SW480 (cell line): ENCODE data around the gene CACNA2D1.
"Not testable (repeated sequence)": the region's sequence is repeated elsewhere in the genome, so short reads cannot be mapped to it uniquely, and the experiment has no call there.

Source experiments
- DNase-seq: peaks from one replicate; pipeline ENCODE4 v3.0.0-alpha.2; 2016; ENCODE audit warnings: low spot score

The CACNA2D1 gene

GRCh38 chr7:82166260-82167015, 277.1 kb downstream of the CACNA2D1 start:
- DNase-seq = no peak

GRCh38 chr7:82164813-82165212, 278.8 kb downstream of the CACNA2D1 start:
- peak; percentile 17 for DNase-seq

- no peak for DNase-seq
Measured at GRCh38 chr7:82164410-82164809, 279.2 kb downstream of the CACNA2D1 start.

DNA sequence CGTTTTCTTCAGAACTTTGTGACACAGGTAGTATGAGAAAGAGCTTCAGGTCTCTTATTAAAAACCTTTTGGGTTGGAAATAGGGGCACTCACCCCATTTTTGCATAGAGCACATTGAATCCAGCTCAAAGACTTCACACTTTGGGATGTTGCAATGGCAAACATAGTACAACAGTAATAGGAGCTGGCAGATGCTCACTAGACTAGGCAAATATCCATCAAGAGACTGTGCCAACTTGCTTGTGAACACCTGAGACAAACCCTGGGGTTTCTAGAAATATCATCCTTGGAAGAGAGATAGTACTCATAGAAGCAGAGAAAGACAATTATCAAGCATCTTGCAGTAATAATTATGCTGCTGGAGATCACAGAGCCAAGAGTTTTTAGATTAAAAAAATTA, 280.0 kb downstream of the CACNA2D1 start:
- no peak for DNase-seq

DNA sequence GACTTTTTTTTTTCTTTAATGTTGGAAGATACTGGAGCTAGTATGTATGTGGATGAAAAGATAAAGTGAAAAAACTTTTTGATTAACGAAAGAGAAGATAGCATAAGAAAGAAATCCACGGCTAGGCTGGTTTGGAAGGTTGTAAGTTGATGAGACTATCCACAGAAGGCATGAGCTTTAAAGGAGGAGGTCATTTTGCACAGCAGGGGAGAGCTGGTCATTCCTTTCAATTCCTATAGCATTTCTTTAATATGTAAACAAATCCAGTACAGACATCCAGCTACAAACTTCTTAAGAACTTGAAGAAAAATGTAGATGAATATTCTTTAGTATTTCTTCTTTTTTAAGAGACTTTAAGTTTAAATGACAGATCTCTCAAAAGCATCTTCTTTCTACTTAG, 281.3 kb downstream of the CACNA2D1 start:
- no peak for DNase-seq

GRCh38 chr7:82158327-82158726, 285.2 kb downstream of the CACNA2D1 start:
- no peak for DNase-seq

- DNase-seq = no peak
Measured at GRCh38 chr7:82156893-82157292, 286.7 kb downstream of the CACNA2D1 start.

GRCh38 chr7:82156168-82156567, 287.4 kb downstream of the CACNA2D1 start:
- no peak for DNase-seq

GRCh38 chr7:82154728-82155127, 288.8 kb downstream of the CACNA2D1 start:
- DNase-seq = no peak

- DNase-seq = no peak
Measured at GRCh38 chr7:82153776-82154175, 289.8 kb downstream of the CACNA2D1 start.

DNA sequence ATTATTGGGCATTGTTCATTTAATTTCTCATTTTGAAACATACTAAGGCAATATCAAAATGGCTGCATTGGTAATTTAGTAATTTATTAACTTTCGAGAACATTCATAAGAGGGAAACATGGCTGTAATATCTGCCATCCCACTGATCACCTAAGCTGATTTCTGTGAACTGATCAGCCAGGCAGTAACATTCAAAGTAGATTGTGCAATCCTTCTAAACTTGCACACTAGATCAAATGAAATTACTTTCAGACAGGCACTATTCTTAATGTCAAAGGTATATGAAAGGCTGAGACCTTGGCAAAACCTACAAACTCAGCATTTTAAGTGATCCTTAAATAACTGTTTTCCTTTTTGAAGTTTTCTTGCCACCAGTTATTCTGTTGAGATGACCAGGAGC, 290.7 kb downstream of the CACNA2D1 start:
- DNase-seq = no peak

- no peak for DNase-seq
Measured at GRCh38 chr7:82146491-82146890, 297.1 kb downstream of the CACNA2D1 start.

DNA sequence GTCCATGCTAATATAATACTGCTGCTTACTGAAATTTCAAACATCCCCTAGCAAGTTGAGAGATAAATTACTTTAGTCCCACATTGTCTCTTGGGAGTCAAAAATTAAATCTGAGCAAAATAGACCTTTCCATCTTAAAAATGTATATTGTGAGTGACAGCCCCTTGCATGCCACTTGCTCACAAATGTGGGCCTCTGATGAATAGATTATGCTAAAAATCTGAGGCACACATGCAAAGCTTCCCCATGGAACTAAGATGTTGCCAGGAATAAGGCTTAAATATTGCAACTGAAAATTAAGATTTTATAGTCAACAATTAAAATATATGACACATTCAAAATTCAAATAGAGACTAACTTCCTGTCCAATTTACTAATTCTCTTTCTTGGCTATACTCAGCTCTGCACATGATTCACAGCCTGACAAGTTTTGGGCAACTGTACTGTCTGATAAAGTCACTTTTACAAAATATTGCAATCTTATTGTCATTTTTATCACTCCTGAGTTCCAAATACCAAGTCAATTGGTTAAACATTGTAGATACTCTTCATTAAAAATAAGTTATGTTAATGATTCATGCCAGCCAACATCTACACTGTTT, 301.2 kb downstream of the CACNA2D1 start:
- DNase-seq = no peak

DNA sequence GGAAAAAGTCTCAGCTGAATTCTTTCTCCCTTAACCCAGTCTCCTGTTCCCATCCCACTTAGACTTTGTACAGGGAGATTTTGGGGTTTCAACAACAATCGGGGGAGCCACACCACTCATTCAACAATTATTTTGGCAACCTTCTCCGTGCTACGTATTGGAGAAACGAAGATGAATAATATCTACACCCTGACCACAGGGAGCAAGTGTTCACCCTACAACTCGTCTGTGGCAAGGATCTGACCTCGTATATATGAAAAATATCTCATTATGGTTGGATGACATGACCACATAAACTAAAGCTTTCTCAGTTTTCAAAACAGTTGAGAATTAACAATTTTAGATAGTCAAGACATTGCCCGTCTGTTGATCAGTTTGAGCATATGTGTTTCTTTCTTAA, 302.1 kb downstream of the CACNA2D1 start:
- DNase-seq = no peak

DNA sequence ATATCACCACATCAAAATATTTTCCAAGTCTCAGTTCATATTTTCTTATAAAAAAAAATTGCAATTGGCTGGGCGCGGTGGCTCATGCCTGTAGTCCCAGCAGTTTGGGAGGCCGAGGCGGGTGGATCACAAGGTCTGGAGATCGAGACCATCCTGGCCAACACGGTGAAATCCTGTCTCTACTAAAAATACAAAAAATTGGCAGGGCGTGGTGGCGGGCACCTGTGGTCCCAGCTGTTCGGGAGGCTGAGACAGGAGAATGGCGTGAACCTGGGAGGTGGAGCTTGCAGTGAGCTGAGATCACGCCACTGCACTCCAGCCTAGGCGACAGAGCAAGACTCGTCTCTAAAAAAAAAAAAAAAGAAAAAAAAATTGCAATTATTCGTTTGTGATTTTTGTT, 303.0 kb downstream of the CACNA2D1 start:
- not testable (repeated sequence) for DNase-seq

GRCh38 chr7:82131215-82131614, 312.4 kb downstream of the CACNA2D1 start:
- no peak for DNase-seq

GRCh38 chr7:82129091-82129490, 314.5 kb downstream of the CACNA2D1 start:
- no peak for DNase-seq

DNA sequence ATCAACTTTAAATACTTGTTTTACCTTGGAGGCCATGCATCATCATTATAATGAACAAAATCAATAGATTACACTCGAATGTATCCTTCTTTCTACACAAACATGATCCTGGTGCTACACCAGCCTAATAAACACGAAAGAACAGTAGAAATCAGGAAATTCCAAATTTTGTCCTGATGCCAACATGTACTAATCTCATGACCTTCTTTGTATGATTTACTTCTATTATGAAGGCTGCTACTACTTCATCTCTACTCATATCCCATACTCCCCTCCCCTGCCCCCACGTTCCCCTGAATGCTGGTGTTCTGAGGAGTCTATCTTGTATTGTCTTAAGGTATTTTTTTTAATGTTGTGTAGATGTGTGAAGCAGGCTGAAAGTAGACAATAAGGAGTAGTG, 315.0 kb downstream of the CACNA2D1 start:
- DNase-seq = no peak

GRCh38 chr7:82126576-82126975, 317.0 kb downstream of the CACNA2D1 start:
- DNase-seq = no peak

DNA sequence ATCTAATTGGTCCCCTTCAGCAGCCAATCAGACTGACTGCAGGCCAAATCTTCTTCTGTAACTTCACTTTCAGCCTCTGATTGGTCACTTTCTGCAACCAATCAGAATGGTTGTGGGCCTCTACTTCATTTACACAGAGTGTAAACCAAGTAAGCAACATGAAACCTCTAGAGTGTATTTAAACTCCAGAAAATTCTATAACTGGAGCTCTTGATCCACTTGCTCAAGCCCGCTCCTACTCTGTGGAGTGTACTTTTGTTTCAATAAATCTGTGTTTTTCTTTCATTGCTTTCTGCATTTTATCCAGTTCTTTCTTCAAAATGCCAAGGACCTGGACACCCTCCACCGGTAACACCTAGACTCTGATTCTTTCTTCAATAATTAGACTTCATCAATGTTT, 319.1 kb downstream of the CACNA2D1 start:
- no peak for DNase-seq

- no peak for DNase-seq
Measured at GRCh38 chr7:82122275-82122674, 321.3 kb downstream of the CACNA2D1 start.

GRCh38 chr7:82114237-82114636, 329.3 kb downstream of the CACNA2D1 start:
- DNase-seq = no peak

DNA sequence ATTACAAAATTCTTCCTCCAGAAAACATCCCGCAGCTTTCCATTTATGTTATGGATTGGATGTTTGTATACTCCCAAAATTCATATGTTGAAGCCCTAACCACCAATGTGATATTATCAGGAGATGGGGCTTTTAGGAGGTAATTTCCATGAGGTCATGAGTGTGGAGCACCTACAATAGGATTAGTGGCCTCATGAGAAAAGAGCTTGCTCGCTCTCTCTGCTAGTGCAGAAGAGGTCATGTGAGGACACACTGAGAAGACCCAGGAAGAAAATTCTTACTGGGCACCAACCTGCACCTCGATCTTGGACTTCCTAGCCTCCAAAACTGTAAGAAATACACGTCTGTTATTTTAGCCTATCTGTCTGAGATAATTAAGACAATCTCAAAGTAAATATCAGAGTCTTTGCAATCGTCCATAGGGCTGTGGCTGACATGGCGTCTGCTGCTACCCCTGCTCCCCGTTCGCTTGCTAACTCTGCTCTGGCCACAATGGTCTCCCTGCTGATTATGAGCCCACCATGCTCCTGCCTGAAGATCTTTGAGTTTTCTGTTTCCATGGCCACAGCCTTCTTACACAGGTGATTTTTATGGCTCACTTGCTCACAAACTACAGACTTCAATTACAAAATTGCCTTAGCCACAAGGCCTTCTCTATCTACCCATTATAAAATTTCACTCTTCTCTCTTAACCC, 333.3 kb downstream of the CACNA2D1 start:
- DNase-seq = no peak
